WI38 (cell line): Measurements from ENCODE around the gene CLCC1.
"Not testable (repeated sequence)": the region's sequence is repeated elsewhere in the genome, so short reads cannot be mapped to it uniquely, and the experiment has no call there.

Experiments
- H3K4me3 ChIP-seq: 2 replicates; pipeline ENCODE4 v1.5.1; 2011; ENCODE audit warnings: low read depth, mild to moderate bottlenecking, control low read depth, low read length
- CTCF ChIP-seq: IDR thresholded peaks from 2 replicates; pipeline ENCODE4 v1.5.1; 2012; ENCODE audit warnings: low read depth, mild to moderate bottlenecking, control low read depth, low read length

Gene CLCC1, protein sequence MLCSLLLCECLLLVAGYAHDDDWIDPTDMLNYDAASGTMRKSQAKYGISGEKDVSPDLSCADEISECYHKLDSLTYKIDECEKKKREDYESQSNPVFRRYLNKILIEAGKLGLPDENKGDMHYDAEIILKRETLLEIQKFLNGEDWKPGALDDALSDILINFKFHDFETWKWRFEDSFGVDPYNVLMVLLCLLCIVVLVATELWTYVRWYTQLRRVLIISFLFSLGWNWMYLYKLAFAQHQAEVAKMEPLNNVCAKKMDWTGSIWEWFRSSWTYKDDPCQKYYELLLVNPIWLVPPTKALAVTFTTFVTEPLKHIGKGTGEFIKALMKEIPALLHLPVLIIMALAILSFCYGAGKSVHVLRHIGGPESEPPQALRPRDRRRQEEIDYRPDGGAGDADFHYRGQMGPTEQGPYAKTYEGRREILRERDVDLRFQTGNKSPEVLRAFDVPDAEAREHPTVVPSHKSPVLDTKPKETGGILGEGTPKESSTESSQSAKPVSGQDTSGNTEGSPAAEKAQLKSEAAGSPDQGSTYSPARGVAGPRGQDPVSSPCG

GRCh38 chr1:108963052-108963686 lies at the start of gene CLCC1:
CLCC1 (minus strand) TSS chr1:108963484; CDS start chr1:108950437, 13,047 bp downstream.
- TF ChIP-seq CTCF, result no peak
- H3K4me3 ChIP-seq, result peak within 1 kb of the TSS; percentile 75

DNA sequence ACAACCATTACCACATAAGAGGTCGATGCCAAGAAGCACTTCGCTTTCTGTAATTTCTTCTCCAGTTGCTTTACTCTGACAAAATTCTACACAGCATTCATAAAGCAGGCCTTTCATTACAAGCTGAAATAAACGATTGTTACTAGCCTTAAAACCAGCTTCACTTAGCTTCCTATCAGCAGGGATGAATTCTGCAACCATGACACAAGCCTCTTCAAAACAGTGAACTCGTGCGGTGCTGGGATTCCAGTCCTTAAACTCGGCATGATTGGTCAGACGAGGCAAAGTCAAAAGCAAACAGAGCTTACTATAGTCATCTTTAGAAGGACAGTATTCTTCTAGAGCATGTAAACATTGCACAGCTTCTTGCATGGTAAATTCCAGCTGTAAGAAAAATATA lies 48.1 kb upstream of the CLCC1 start:
- TF ChIP-seq CTCF, result no peak
- no peak overlapping the region for H3K4me3 ChIP-seq

DNA sequence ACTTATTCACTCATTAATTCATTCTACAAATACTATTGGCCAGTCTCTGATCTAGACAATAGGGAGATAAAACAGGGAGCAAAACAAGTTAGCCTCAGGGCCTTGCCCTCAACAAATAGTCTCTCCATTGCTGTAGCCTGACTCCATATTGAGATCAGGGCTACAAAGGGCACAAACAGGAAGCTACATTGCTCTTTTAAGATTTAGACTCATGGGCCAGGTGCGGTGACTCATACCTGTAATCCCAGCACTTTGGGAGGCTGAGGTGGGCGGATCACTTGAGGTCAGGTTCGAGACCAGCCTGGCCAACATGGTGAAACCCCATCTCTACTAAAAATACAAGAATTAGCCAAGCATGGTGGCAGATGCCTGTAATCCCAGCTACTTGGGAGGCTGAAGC lies 33.3 kb upstream of the CLCC1 start:
- H3K4me3 ChIP-seq, result not testable (repeated sequence)

DNA sequence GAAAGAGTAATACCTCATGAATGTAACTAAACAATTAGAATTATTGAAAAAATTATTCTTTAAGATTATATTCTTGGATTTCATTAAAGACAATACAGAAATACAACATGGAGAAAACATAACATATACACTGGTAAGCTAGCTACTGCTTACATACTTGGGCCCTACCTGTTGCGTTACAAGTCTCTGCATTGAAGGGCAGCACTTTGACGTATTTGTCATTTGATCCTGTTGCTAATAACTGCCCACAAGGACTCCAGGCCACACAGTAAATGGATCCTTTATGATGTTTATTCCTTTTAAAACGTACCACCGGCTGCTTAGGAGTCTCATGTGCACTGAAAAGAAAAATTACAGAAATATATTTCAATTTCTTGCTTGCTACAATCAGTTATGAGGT lies 19.8 kb upstream of the CLCC1 start:
- TF ChIP-seq CTCF, result no peak
- H3K4me3 ChIP-seq, result no peak overlapping the region

DNA sequence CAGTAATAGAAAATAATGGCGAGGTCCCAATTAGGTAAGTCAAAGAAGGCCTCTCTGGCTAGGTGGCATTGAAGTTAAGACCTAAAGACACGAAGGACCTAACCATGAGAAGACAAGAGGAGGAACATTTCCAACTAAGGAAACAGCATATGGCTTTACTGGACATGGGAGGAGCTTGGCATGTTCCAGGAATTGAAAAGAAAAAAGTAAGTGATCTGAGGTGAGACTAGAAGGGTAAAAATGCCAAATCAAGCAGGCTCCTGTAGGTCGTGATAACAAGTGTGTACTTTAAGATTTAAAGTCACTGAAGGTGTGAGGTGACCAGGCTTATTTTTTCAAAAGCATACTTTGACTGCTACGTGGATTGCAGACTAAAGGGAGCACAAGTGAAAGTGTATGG lies 13.4 kb upstream of the CLCC1 start:
- H3K4me3 ChIP-seq, result no peak overlapping the region
- no peak for TF ChIP-seq CTCF

DNA sequence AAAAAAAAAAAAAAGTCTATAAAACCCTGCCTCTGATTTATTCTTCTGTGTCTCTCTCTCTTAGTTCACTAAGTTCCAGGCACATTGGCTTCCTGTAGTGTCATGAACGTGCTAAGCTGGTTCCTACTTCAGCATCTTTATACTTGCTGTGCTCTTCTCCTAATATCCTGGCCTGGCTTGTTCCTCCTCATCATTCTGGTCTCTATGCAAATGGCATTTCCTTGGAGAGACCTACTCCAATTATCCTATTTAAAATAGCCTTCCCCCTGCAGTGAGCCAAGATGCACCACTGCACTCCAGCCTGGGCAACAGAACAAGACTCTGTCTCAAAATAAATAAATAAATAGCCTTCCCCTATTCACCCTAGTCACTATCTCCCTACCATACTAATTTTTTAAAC lies 9.7 kb upstream of the CLCC1 start:
- no peak overlapping the region for H3K4me3 ChIP-seq
- no peak for TF ChIP-seq CTCF

DNA sequence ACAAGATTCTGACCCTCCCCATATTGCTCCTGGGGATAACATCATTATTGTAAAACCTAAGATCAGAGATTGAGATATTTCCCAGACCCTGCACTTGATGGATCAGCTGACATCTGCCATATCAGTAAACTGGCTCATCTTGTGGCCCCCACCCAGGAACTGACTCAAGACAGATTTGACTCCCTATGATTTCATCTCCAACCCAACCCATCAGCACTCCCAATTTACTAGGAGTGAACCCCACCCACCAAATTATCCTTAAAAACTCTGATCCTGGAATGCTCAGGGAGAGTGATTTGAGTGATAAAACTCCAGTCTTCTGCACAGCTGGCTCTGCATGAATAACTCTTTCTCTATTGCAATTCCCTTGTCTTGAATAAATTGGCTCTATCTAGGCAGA lies 6.1 kb upstream of the CLCC1 start:
- H3K4me3 ChIP-seq, result no peak overlapping the region
- no peak for TF ChIP-seq CTCF

DNA sequence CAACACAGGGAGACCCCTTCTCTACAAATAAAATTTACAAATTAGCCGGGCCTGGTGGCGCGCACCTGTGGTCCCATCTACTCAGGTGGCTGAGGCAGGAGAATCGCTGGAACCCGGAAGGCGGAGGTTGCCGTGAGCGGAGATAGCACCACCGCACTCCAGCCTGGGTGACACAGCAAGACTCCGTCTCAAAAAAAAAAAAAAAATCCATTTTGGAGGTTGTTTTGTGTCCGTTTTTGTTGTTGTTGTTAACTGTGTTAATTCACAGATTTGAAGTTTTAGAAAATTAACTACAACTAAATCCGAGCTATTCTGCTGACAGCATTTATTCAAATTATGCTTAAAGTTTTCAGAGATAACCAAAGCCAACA lies 618 bp downstream of the CLCC1 start:
- TF ChIP-seq CTCF, result no peak
- peak overlapping the region; percentile 75 for H3K4me3 ChIP-seq
